K562 (cell line): ENCODE measurements around the gene PHF1. TPM values are rescaled to one million over a fixed set of nuclear protein-coding genes. Genes with fewer than 3 reads are reported as not detected.

Experiments used
- ATAC-seq: fragments of 200-7000 bp; cut with Tn5 transposase; 3 replicates; pipeline ENCODE4 v1.9.1; 2020; ENCODE audit warnings: moderate library complexity
- BruUV-seq: library from RNA; stranded (reverse); fragments of 400-500 nt; replicated peaks from 2 replicates; lab custom pipeline; 2021; lab: Mats Ljungman, UMichigan
- CTCF ChIA-PET: fragments of 300-600 bp; formaldehyde crosslinking; extraction: SDS; loops from one replicate; lab custom pipeline; 2021; ENCODE audit warnings: low intra/inter-chr PET ratio; lab: Yijun Ruan, JAX
- POLR2A ChIA-PET: fragments of 300-600, 350-650 bp; sonication (Branson Sonifier 250); formaldehyde crosslinking; extraction: SDS; loops from one replicate; lab custom pipeline; 2021; ENCODE audit warnings: antibody characterized with exemption, inconsistent platforms; lab: Yijun Ruan, JAX
- DNase-seq, 4 experiments: peaks; one replicate each; pipeline versions ENCODE4 v3.0.0 to v3.0.0-alpha.2; 2011 to 2018; ENCODE audit warnings: low spot score in 3 of 4, mixed read lengths in 3 of 4; ENCODE audit errors: extremely low read depth in 1 of 4
- FAIRE-seq: peaks from 2 replicates; lab custom pipeline; 2011; peaks lifted over from hg19 to GRCh38; lab: Jason Lieb, UNC
- H2AFZ ChIP-seq: 2 replicates; pipeline ENCODE4 v1.6.0; 2011; ENCODE audit warnings: low read depth, low read length, control low read depth, inconsistent platforms
- H3K27ac ChIP-seq: fragments of 200-600 bp; 3 replicates; pipeline ENCODE4 v1.8.0; 2011; ENCODE audit warnings: low read depth, mild to moderate bottlenecking, control low read depth, inconsistent platforms, low read length, moderate library complexity, mixed read lengths; ENCODE audit errors: extremely low read depth
- H3K27me3 ChIP-seq, 2 experiments: fragments of 300-600 bp in 1 of 2; 2 replicates in 1 of 2; 3 replicates in 1 of 2; pipeline versions ENCODE4 v1.6.0 to v1.8.0; 2011; ENCODE audit warnings: inconsistent platforms in 2 of 2, low read length in 2 of 2, mild to moderate bottlenecking in 1 of 2, mixed read lengths in 1 of 2, moderate library complexity in 1 of 2; ENCODE audit not compliant: control insufficient read depth in 2 of 2, insufficient read depth in 2 of 2
- H3K36me3 ChIP-seq: fragments of 300-600 bp; 3 replicates; pipeline ENCODE4 v1.8.0; 2011; ENCODE audit warnings: mild to moderate bottlenecking, low read length, inconsistent platforms; ENCODE audit not compliant: control insufficient read depth, insufficient read depth
- H3K4me1 ChIP-seq, 2 experiments: fragments of 200-600 bp in 1 of 2; replicated peaks in 1 of 2; 2 replicates in 1 of 2; 3 replicates in 1 of 2; pipeline versions ENCODE4 v1.5.1 to v1.8.0; 2011; ENCODE audit warnings: inconsistent platforms in 2 of 2, low read length in 2 of 2, mild to moderate bottlenecking in 1 of 2, mixed read lengths in 1 of 2, moderate library complexity in 1 of 2; ENCODE audit not compliant: control insufficient read depth in 2 of 2, insufficient read depth in 2 of 2
- H3K4me2 ChIP-seq: 2 replicates; pipeline ENCODE4 v1.6.1; 2011; ENCODE audit warnings: low read length, control low read depth, inconsistent platforms, mixed read lengths; ENCODE audit not compliant: insufficient read depth
- H3K4me3 ChIP-seq: fragments of 200-600 bp; sonication (generic), shearing (Covaris generic); 2 replicates; pipeline ENCODE4 v1.5.1; 2016; ENCODE audit warnings: control low read depth, inconsistent platforms
- H3K79me2 ChIP-seq: fragments of 200-600 bp; 3 replicates; pipeline ENCODE4 v1.8.0; 2011; ENCODE audit warnings: low read length, inconsistent platforms; ENCODE audit not compliant: control insufficient read depth, insufficient read depth
- H3K9ac ChIP-seq, 2 experiments: 2 replicates each; pipeline versions ENCODE4 v1.6.0 to v1.6.1; 2011; ENCODE audit warnings: low read depth in 2 of 2, low read length in 2 of 2, control low read depth in 1 of 2, inconsistent platforms in 1 of 2, mild to moderate bottlenecking in 1 of 2, mixed read lengths in 1 of 2; ENCODE audit not compliant: insufficient read depth in 1 of 2
- H3K9me1 ChIP-seq: one replicate; pipeline ENCODE4 v1.6.0; 2011; ENCODE audit warnings: inconsistent platforms, mild to moderate bottlenecking, low read length, moderate library complexity; ENCODE audit not compliant: control insufficient read depth, insufficient read depth
- H3K9me3 ChIP-seq: replicated peaks from 2 replicates; pipeline ENCODE4 v1.5.1; 2011; ENCODE audit warnings: low read depth, low read length, inconsistent platforms; ENCODE audit not compliant: control insufficient read depth, insufficient read depth
- H4K20me1 ChIP-seq: replicated peaks from 2 replicates; pipeline ENCODE4 v1.6.1; 2011; ENCODE audit warnings: low read length, inconsistent platforms, mixed read lengths; ENCODE audit not compliant: control insufficient read depth, insufficient read depth
- ZBTB7A ChIP-seq: IDR thresholded peaks from 2 replicates; pipeline ENCODE4 v1.6.1; 2011; ENCODE audit warnings: low read depth, mild to moderate bottlenecking, low read length, moderate library complexity, borderline replicate concordance; ENCODE audit not compliant: control insufficient read depth
- ZNF316 ChIP-seq: fragments of 450-650 bp; IDR thresholded peaks from 2 replicates; pipeline ENCODE4 v1.6.1; 2016
- WGBS: fragments of 100-300 bp; shearing (Covaris generic); methylation state at CpG from one replicate; pipeline ENCODE4 v1.1.6; 2016; ENCODE audit warnings: low coverage, mixed read lengths; ENCODE audit not compliant: insufficient coverage; ENCODE audit errors: missing lambda C conversion rate; 5-methylcytosine and 5-hydroxymethylcytosine counted together
- in situ Hi-C: fragments of 300-500 bp; cut with MboI; formaldehyde crosslinking; loops from 4 replicates; pipeline ENCODE4 v1.15.0; 2018; ENCODE audit warnings: inconsistent platforms, mixed read lengths
- intact Hi-C: fragments of 100-400 bp; cut with micrococcal nuclease; formaldehyde crosslinking; loops from 2 replicates; pipeline ENCODE4 v1.14.2; 2022
- polyA plus RNA-seq, 8 experiments: library from polyadenylated mRNA; depleted of rRNA in 4 of 8; stranded (reverse) in 5 of 8; unstranded in 3 of 8; fragments of >200 nt; fragmentation: Nextera tagmentation in 2 of 8; fragmentation: Illumina TruSeq in 1 of 8; extraction: Ambion mirVana in 2 of 8; extraction: Trizol in 1 of 8; gene quantifications; 2 replicates each; pipeline versions ENCODE4 v1.2.1 to v1.2.3, GENCODE V29; 2011 to 2014; ENCODE audit warnings: inconsistent platforms in 1 of 8, missing spikeins in 1 of 8
- total RNA-seq, 7 experiments: library from RNA; depleted of rRNA in 6 of 7; stranded (reverse); fragments of >200 nt in 6 of 7; fragmentation: Illumina TruSeq in 2 of 7; extraction: Trizol in 2 of 7; gene quantifications; 2 replicates each; pipeline versions ENCODE4 v1.2.1 to v1.2.3, GENCODE V29; 2011 to 2021; ENCODE audit warnings: low replicate concordance in 1 of 7
- TF ChIP-seq, protein P1 (sequence below): sonication (generic); formaldehyde crosslinking; IDR thresholded peaks from 2 replicates; pipeline ENCODE4 v1.9.0; 2022; ENCODE audit warnings: mild to moderate bottlenecking, missing genetic modification reagents
- TF ChIP-seq, protein P2 (sequence below), 2 experiments: IDR thresholded peaks; 2 replicates each; pipeline ENCODE4 v1.6.1; 2011; ENCODE audit warnings: borderline replicate concordance in 1 of 2, control low read depth in 1 of 2, low read depth in 1 of 2, low read length in 1 of 2, mild to moderate bottlenecking in 1 of 2, mixed read lengths in 1 of 2, moderate library complexity in 1 of 2; ENCODE audit not compliant: insufficient read depth in 1 of 2, insufficient read length in 1 of 2, poor library complexity in 1 of 2, severe bottlenecking in 1 of 2; ENCODE audit errors: extremely low read depth in 1 of 2

PHF1 gene
- total and polyA plus RNA-seq, 9 of the 15 experiments (the other 6 are each of a cell fraction or from before 2014, with no cell fraction given), result 3.7 to 64.2 (median 33.7) TPM

DNA sequence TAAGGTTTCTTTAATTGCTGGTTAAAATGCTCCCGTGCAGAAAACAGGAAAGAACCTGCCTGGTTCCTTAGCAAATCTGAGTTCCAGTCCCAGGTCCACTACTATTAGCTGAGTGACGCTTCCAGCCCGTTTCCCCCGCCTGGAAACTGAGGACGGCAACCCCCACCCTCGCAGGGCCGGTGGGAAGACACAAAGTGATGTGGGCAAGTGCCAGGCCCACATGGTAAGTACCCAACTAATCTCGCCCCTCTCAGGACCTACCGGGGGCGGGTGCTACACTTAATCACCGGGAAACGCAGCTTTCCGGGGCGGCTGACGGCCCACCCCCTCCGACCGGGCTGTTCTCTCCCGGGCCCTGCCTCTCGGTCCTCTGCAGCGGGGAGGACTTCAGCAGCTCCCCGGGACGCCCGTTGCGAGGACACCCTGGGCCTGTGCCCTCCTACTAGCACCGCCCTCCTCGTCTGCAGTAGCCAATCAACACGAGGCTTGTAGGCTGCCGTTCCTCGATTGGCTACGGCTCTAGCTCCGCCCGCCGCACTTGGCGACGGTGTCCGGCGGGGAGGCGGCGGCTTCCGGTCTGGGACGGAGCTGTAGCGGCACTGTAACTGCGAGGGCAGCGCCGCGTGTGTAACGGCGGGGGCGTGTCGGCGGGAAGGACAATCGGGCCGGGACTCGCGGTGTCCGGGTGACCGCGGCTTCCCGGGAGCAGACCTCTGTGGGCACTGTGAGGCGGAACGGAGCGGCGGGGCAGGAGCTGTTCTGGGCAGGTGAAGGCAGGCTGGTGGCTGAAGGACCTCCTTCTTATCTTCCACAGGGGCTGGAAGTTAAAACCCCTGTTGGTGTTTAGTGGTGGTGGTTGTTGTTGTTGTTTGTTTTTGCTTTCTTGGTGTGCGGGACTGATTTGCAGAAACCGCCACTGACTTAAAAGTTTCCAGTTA, 43.5 kb downstream of the PHF1 start, which contains the start of gene ZBTB9 (continued):
- TF ChIP-seq, protein P1, sequence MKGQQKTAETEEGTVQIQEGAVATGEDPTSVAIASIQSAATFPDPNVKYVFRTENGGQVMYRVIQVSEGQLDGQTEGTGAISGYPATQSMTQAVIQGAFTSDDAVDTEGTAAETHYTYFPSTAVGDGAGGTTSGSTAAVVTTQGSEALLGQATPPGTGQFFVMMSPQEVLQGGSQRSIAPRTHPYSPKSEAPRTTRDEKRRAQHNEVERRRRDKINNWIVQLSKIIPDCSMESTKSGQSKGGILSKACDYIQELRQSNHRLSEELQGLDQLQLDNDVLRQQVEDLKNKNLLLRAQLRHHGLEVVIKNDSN (CRISPR knock-in tag), result peak; percentile 60; the same call in 1 of the 2 replicates
- no peak for TF ChIP-seq ZBTB7A

DNA sequence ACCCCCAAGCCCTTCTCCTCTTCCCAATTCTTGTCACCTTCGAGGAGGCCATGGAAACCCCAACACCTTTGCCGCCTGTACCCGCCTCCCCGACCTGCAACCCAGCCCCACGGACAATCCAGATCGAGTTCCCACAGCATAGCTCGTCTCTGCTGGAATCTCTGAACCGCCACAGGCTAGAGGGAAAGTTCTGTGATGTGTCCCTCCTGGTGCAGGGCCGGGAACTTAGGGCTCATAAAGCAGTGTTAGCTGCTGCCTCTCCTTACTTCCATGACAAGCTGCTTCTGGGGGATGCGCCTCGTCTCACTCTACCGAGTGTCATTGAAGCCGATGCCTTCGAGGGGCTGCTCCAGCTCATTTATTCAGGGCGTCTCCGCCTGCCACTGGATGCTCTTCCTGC, 44.2 kb downstream of the PHF1 start:
- Histone ChIP-seq H3K36me3 (peaks cover 33% of the 10 kb centered on the region), H4K20me1 (no peaks in the 10 kb centered on the region), H2AFZ (peak overlapping the region; percentile 86; the same call in 1 of the 2 replicates), H3K27ac (peak overlapping the region; percentile 62; the same call in 2 of the 3 replicates), H3K9ac (peak overlapping the region; percentile 78 to 95), H3K9me3 (no peaks in the 10 kb centered on the region)
- WGBS, result 19% methylated on average over 16 of the region's 16 CpGs
- POLR2A ChIA-PET, result interaction anchor here (0.6 to 1.9 kb wide), 10 partner anchors 11 to 483 kb away, joined by 3 to 9 read pairs (median 3); partner anchors contain the start of genes CUTA and RGL2
- FAIRE-seq (no peak), DNase-seq (peak in 1 of 4 experiments; percentile 40), ATAC-seq (no peak)
- CTCF ChIA-PET, result no interaction called here
- TF ChIP-seq ZNF316, result no peak
- TF ChIP-seq, protein P2, sequence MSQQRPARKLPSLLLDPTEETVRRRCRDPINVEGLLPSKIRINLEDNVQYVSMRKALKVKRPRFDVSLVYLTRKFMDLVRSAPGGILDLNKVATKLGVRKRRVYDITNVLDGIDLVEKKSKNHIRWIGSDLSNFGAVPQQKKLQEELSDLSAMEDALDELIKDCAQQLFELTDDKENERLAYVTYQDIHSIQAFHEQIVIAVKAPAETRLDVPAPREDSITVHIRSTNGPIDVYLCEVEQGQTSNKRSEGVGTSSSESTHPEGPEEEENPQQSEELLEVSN (IDR thresholded peaks at IDR 0.05; ENCODE audit: borderline replicate concordance in 1 of 2, extremely low read depth in 1 of 2, insufficient read depth in 1 of 2, insufficient read length in 1 of 2, low read depth in 1 of 2, low read length in 1 of 2, poor library complexity in 1 of 2, severe bottlenecking in 1 of 2), result peak in 1 of 2 experiments; percentile 12
- TF ChIP-seq, all 486 proteins: peak for 1
- H3K79me2 ChIP-seq, result peaks cover 35% of the 10 kb centered on the region
- no TSS peak for BruUV-seq
- peaks cover 16 to 20% of the 10 kb centered on the region in 2 experiments for H3K4me1 ChIP-seq
- peak overlapping the region; percentile 64 for H3K4me3 ChIP-seq
- intact Hi-C loops (no loop called here), in situ Hi-C loops (no loop called here)
- peak overlapping the region; percentile 94 for H3K4me2 ChIP-seq
- H3K9me1 ChIP-seq, result no peaks in the 10 kb centered on the region
- H3K27me3 ChIP-seq, result no peaks in the 10 kb centered on the region
